ENCODE results near the gene ACTL6B. TPM values are rescaled to one million over a fixed set of nuclear protein-coding genes. Genes with fewer than 3 reads are reported as not detected.

ACTL6B gene
- total RNA-seq, 8 experiments from 2014 or later: 29.4 to 51.9 (median 38.1) TPM; not detected in 3

DNA sequence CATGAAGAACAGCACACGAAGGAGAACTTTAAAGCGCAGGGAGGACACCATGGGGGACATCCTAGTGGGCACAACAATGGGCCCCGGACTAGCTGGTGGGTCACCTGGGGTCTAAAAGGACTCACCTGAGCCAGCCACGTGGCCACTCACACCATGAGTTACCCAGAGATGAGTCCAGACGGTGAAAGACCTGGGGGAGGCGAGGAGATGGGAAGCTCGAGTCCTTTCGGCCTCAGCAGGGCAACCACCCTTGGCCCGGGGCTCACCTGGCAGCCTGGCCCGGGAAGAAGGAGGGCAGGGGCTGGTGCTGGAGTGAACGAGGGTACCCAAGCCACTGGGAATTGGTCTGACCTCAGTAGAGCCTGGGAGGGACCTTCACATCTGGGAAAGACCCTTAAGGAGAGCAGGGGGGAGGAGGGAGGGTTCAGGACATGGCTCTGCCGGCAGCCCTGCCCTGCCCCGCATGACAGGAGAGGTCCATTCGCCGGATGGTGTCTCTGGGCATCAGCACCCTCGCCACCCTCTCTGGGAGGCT lies 32.1 kb upstream of the ACTL6B start:
- 80 to 100% (median 87%) methylated on average over 1 to 3 of the region's 16 CpGs; no CpG with 5 or more reads in 5 of the 10 experiments for WGBS, 10 experiments
- no peak for ATAC-seq (replicated peaks in 6 of 8)
- no peak overlapping the region for H3K27ac ChIP-seq
- in situ Hi-C loops (cut with MboI; ENCODE audit: low pct_unique_long_range_greater_than_20kb in 2 of 9, low sequenced_read_pairs in 9 of 9, unreplicated experiment in 9 of 9): no loop called here
- H3K4me1 ChIP-seq (replicated peaks in 1 of 2): peaks cover 16 to 20% of the 10 kb centered on the region in 2 donors
- H3K4me3 ChIP-seq: no peak overlapping the region

DNA sequence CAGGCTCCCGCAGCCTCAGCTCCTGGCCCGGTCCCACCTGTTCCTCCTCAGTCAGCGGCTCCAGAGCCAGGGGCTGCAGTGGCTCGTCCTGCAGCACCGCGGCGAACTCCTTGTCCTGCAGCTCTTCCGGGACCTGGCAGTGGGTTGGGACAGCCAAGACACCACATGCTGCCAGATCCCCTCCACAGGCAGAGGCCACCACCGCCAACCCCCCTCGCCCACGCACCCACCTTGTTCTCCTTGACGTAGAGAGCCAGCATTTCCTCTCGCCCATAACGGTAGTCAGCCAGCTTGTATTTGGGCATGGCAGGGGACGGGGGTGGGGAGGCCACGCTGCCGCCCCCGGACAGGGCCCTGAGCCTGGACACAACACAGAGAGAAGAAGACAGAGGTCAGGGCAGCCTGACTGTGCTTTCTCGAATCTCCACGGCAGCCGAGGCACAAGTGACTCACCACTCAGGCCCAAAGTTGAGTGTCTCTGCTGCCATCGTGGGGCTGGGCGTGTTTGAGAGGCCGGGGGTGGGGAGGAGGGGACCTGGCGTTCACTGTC lies 31.6 kb upstream of the ACTL6B start:
- no peak for ATAC-seq (replicated peaks in 6 of 8)
- H3K4me1 ChIP-seq (replicated peaks in 1 of 2): peaks cover 16 to 19% of the 10 kb centered on the region in 2 donors
- in situ Hi-C loops (cut with MboI; ENCODE audit: low pct_unique_long_range_greater_than_20kb in 2 of 9, low sequenced_read_pairs in 9 of 9, unreplicated experiment in 9 of 9): no loop called here
- WGBS, 10 experiments: 100% methylated on average over 1 of the region's 25 CpGs; no CpG with 5 or more reads in 9 of the 10 experiments
- H3K27ac ChIP-seq: no peak overlapping the region
- H3K4me3 ChIP-seq: no peak overlapping the region

DNA sequence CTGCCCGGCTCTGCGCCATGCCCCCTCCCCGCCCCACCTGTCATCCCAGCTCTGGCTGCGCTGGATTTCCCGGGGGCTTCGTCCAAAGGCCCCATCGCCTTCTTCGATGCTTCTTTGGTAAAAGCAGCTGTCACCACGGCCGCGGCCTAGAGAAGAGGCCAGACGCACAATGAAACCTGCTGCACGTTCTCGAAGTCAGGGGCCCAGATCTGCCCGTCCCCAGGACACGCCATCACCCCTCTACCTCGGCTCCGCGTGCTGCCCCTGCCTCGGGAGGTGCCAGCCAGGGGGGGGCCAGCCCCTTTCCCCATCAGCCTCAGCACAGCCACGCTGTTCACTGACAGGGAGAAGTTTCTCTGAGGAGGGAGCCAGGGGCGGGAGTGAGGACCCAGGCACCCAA lies 31.0 kb upstream of the ACTL6B start:
- Histone ChIP-seq H3K4me3 (no peak overlapping the region), H3K27ac (no peak overlapping the region), H3K4me1 (replicated peaks in 1 of 2) (peaks cover 10 to 14% of the 10 kb centered on the region in 2 donors)
- 95 to 100% (median 99%) methylated on average over 2 to 10 of the region's 22 CpGs; no CpG with 5 or more reads in 7 of the 10 experiments for WGBS, 10 experiments
- in situ Hi-C loops (cut with MboI; ENCODE audit: low pct_unique_long_range_greater_than_20kb in 2 of 9, low sequenced_read_pairs in 9 of 9, unreplicated experiment in 9 of 9): no loop called here
- no peak for ATAC-seq (replicated peaks in 6 of 8)

DNA sequence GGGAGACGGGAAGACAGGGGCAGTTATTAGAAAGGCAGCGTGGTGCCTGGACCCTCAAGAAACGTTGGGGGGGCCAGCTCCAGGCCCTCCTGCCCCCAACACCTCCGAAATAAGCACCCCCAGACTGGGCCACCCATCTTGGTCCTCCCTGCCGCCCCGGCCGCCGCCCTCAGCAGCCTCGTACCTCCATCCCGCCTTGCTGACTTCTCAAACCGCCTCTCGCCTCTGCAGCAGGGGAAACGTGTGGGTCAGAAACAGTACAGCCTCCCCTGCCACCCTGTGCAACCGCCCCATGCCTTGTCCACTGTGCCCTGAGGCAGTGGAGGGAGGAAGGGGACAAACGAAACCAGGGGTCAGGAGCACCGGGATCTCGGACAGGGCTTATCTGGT lies 30.6 kb upstream of the ACTL6B start:
- no CpG with 5 or more reads among the region's 17 CpGs for WGBS, 10 experiments
- in situ Hi-C loops (cut with MboI; ENCODE audit: low pct_unique_long_range_greater_than_20kb in 2 of 9, low sequenced_read_pairs in 9 of 9, unreplicated experiment in 9 of 9): no loop called here

DNA sequence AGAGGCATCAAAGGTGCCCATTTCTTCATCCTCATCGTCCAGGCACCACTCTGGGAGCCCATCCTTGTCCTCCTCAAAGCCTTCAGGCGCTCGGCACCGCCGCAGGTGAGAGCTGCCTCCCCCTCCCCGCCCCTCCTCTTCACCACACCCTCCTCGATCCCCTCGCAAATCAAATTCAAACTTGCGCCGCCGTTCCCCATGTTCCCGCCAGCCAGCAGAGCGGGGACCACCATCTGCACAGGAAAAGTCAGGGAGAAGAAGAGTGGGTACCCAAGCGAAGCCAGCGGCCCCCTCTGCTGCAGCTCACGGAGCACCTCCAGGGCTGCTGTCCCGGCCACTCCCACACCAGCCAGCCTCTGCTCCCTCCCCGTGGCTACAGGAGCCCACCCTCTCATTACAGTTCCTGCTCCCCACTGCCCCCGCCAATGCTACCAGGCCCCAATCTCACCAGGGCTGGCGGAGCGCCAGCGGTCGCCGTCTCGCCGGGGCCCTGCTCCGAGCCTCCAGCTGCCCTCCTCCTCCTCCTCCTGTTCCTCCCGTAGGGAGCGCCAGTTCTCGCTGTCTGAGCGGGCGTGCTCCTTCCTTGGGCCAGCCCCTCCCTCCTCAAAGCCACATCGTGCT lies 30.1 kb upstream of the ACTL6B start:
- peak in 2 of 8 experiments; percentile 13 to 30 for ATAC-seq (replicated peaks in 6 of 8)
- in situ Hi-C loops (cut with MboI; ENCODE audit: low pct_unique_long_range_greater_than_20kb in 2 of 9, low sequenced_read_pairs in 9 of 9, unreplicated experiment in 9 of 9): no loop called here
- H3K27ac ChIP-seq: no peak overlapping the region
- H3K4me3 ChIP-seq: no peak overlapping the region
- H3K4me1 ChIP-seq (replicated peaks in 1 of 2): peaks cover 3 to 4% of the 10 kb centered on the region in 2 donors
- WGBS, 10 experiments: 80 to 100% methylated on average over 1 to 3 of the region's 33 CpGs; no CpG with 5 or more reads in 8 of the 10 experiments

More for the DNA sequence above, 30.6 kb upstream of the ACTL6B start:
- Histone ChIP-seq H3K4me3 (no peak overlapping the region), H3K4me1 (replicated peaks in 1 of 2) (peaks cover 6 to 9% of the 10 kb centered on the region in 2 donors), H3K27ac (no peak overlapping the region)
- no peak for ATAC-seq (replicated peaks in 6 of 8)

DNA sequence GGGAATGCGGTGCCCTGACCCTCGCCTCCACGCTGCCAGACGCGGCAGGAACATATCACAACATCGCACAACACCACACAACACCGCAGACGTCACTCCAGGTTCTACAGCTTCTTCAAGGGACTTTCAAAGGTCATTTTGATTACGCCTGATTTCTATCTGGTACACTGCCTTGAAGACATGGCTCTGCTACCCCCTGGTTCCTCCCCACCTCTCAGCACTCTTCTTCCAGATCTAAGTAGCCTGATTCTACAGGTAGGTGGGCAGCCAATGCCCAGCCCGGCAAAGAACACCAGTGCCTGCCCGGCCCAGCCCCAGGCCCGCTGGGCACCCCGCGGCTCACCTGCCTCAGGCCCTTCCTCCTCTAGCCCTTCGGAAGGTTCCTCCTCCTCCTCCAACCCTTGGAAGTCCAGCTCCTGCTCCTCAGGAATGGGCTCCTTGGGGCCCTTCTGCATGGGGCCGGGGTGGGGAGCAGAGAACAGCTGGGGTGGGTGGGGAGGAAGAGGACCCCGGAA lies 29.4 kb upstream of the ACTL6B start:
- Histone ChIP-seq H3K4me1 (replicated peaks in 1 of 2) (peaks cover 0 to under 1% of the 10 kb centered on the region in 2 donors), H3K4me3 (no peak overlapping the region), H3K27ac (no peak overlapping the region)
- ATAC-seq (replicated peaks in 6 of 8): no peak
- WGBS, 10 experiments: 60 to 100% (median 100%) methylated on average over 1 to 6 of the region's 17 CpGs; no CpG with 5 or more reads in 5 of the 10 experiments
- in situ Hi-C loops (cut with MboI; ENCODE audit: low pct_unique_long_range_greater_than_20kb in 2 of 9, low sequenced_read_pairs in 9 of 9, unreplicated experiment in 9 of 9): no loop called here

DNA sequence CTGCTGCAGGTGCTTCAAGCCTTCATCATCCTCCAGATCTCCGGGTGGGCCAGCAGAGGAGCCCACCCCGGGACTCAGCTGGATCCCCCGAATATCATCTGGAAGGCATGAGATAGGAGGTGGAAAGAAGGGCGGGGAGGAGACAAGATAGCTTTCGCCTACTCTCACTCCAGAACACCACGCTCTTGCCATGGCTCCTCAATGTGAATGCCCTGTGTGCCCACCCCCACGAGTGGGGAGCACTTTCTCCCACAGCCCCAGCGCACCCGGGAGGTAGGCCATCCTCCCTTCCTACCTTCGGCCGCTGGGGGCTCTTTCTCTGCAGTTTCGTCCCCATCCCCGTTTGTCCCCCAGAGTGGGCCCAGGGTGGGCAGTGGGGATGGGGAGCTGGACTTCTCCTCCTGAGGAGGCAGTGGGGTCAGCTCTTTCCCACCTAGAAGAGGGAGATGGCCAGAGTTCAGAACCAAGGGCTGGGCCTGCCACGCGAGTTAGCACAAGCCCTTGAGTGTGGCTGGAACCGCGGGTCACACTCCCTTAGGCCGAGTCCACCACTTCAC lies 28.9 kb upstream of the ACTL6B start:
- H3K4me3 ChIP-seq: no peak overlapping the region
- H3K27ac ChIP-seq: no peak overlapping the region
- in situ Hi-C loops (cut with MboI; ENCODE audit: low pct_unique_long_range_greater_than_20kb in 2 of 9, low sequenced_read_pairs in 9 of 9, unreplicated experiment in 9 of 9): no loop called here
- WGBS, 10 experiments: 87 to 100% (median 92%) methylated on average over 2 to 8 of the region's 18 CpGs; no CpG with 5 or more reads in 4 of the 10 experiments
- peaks cover 0 to 6% of the 10 kb centered on the region in 2 donors for H3K4me1 ChIP-seq (replicated peaks in 1 of 2)
- no peak for ATAC-seq (replicated peaks in 6 of 8)

DNA sequence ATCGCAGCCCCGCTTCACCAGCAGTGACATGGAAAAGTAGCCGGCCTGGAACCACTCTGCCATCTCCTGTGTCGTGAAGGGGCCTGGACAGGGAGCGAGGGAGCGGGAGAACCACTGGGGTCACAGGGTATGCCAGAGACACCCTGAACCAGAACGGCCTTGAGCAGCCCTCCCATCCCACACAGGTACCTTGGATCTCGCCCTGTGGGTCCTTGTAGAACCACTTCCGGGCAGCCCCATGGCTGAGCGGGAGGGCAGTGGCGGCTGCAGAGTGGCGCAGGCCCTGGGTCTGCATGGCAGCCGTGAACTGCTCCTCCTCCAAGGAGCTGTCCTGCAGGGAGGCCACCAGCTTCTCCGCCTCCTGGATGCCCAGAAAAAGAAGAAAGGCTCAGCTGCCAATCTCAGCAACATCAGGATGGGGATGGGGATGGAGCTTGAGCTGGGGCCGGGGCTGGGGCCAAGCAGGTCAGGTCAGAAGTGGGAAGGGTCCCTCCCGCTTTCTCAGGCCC lies 28.3 kb upstream of the ACTL6B start:
- H3K27ac ChIP-seq: no peak overlapping the region
- no peak overlapping the region for H3K4me3 ChIP-seq
- H3K4me1 ChIP-seq (replicated peaks in 1 of 2): peaks cover 0 to 6% of the 10 kb centered on the region in 2 donors
- no peak for ATAC-seq (replicated peaks in 6 of 8)
- 93 to 100% (median 100%) methylated on average over 1 to 3 of the region's 16 CpGs; no CpG with 5 or more reads in 7 of the 10 experiments for WGBS, 10 experiments
- in situ Hi-C loops (cut with MboI; ENCODE audit: low pct_unique_long_range_greater_than_20kb in 2 of 9, low sequenced_read_pairs in 9 of 9, unreplicated experiment in 9 of 9): no loop called here

DNA sequence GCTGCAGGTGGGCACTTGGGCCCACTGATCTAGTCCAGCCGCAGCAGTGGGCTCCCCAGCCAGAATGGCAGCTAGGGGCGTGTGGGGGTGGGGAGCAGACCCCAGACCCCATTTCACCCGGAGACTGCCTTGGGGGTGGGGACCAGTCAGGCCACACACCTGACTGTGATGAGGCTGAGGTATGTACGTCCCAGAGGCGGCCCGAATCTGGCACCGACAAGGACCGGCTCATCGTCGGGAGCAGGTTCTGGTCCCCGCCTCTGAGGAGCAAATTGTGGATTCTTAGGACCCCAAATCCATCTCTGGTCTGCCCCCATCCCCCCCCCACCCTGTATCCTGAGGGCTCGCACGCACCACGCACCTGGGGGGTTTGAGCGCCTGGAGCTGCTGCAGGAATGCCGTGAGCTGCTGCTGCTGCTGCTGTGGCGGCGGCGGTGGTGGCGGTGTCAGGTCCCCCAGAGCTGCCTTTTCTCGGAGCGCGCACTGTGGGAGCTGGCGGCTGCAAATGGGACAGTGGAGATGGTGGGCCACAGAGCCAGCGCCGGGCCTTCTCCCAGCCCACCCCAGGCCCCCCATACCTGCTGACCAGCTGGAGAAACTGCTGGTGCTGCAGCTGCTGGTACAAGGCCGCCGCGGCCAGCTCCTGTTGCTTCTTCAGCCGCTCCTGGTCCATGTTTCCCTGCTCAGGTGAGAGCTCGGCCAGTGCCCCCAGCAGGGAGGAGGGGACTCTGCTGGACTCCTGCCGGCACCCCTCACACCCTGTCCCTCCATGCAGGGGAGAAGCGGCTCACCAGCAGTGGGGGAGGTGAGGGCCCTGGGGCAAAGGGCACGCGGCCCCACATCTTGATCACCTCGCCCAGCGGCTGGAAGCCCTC lies 27.6 kb upstream of the ACTL6B start:
- Histone ChIP-seq H3K4me1 (replicated peaks in 1 of 2) (peaks cover 0 to 6% of the 10 kb centered on the region in 2 donors), H3K4me3 (no peak overlapping the region), H3K27ac (no peak overlapping the region)
- WGBS, 10 experiments: 97% methylated on average over 5 of the region's 37 CpGs; no CpG with 5 or more reads in 9 of the 10 experiments
- in situ Hi-C loops (cut with MboI; ENCODE audit: low pct_unique_long_range_greater_than_20kb in 2 of 9, low sequenced_read_pairs in 9 of 9, unreplicated experiment in 9 of 9): no loop called here
- no peak for ATAC-seq (replicated peaks in 6 of 8)

DNA sequence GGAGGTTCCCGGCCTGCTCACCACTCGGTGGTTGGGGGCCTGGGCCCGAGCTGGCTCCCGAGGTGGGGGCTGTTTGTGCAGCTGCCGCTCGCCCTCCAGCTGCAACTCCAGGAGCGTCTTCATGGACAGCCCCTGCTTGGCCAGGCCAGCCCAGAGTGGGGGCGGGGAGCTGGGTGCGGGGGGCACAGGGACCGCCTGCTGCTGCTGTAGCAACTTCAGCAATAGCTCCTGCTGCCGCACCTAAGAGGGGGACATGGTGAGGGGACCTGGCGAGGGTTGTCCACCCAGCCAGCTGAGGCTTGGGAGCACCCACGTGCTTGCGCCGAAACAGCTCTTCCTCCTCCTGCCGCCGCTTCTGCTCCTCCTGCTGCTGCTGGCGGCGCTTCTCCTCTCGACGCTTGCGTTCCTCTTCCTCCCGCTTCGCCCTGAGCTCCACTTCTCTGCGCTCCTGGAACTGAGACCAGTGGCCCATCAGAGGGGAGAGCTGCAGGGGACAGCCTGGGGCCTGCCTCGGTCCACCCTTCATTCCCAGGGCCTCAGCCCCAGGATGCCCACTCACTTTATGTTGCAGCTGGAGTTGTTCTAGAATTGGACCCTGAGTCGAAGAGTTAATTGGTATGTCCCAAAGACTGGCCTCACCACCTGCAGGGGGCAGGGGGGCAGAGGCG lies 26.9 kb upstream of the ACTL6B start:
- peak in 1 of 8 experiments; percentile 1 for ATAC-seq (replicated peaks in 6 of 8)
- Histone ChIP-seq H3K4me1 (replicated peaks in 1 of 2) (peaks cover 0 to 6% of the 10 kb centered on the region in 2 donors), H3K27ac (no peak overlapping the region), H3K4me3 (no peak overlapping the region)
- 40 to 100% (median 77%) methylated on average over 1 to 6 of the region's 28 CpGs; no CpG with 5 or more reads in 6 of the 10 experiments for WGBS, 10 experiments
- in situ Hi-C loops (cut with MboI; ENCODE audit: low pct_unique_long_range_greater_than_20kb in 2 of 9, low sequenced_read_pairs in 9 of 9, unreplicated experiment in 9 of 9): no loop called here

DNA sequence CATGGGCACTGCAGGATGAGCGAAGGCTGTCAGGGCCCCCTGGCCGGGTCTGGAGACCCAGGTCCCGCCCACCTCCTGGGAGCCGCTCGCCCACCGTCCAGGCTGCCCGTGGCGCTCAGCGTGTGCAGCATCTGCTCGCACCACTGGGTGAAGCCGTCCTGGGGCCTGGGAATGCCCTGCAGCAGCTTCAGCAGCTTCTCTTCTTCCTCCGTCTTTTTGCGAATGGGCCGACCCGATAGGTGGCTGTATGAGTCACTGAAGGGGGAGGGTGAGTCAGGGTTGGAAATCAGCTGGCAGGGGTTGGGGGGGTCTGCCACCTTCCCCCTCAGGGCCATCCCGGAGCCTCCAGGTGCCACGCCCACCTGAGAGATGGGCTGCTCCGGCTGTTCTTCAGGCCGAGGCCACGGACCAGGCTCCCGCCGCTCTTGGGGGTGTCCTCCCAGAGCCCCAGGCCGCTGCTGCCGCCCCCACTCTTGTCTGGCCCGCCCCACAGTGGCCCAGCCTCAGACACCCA lies 26.0 kb upstream of the ACTL6B start:
- H3K27ac ChIP-seq: no peak overlapping the region
- ATAC-seq (replicated peaks in 6 of 8): peak in 2 of 8 experiments; percentile 9
- 40 to 100% methylated on average over 1 of the region's 25 CpGs; no CpG with 5 or more reads in 8 of the 10 experiments for WGBS, 10 experiments
- H3K4me3 ChIP-seq: no peak overlapping the region
- peaks cover 0 to 6% of the 10 kb centered on the region in 2 donors for H3K4me1 ChIP-seq (replicated peaks in 1 of 2)
- in situ Hi-C loops (cut with MboI; ENCODE audit: low pct_unique_long_range_greater_than_20kb in 2 of 9, low sequenced_read_pairs in 9 of 9, unreplicated experiment in 9 of 9): no loop called here

Data from motor neuron (in vitro differentiated cells).